HepG2 (cell line): ENCODE measurements around the gene RRBP1. TPM values are rescaled to one million over a fixed set of nuclear protein-coding genes. Genes with fewer than 3 reads are reported as not detected.

ENCODE experiments used
- ATF7-NPFF ChIP-seq: sonication (generic); formaldehyde crosslinking; IDR thresholded peaks from 2 replicates; pipeline ENCODE4 v1.8.1; 2023; ENCODE audit warnings: mild to moderate bottlenecking, low read depth, missing genetic modification reagents, moderate library complexity
- CBX1 ChIP-seq: IDR thresholded peaks from one replicate; pipeline ENCODE4 v1.6.1; 2016; ENCODE audit warnings: antibody characterized with exemption, low read depth
- EZH2 ChIP-seq: conservative IDR thresholded peaks from 2 replicates; pipeline ENCODE4 v1.6.1; 2012; ENCODE audit warnings: mild to moderate bottlenecking, low read depth, low read length, moderate library complexity
- HNRNPL ChIP-seq: fragments of 200-400 bp; formaldehyde crosslinking; IDR thresholded peaks from 2 replicates; pipeline ENCODE4 v1.6.1; 2017; ENCODE audit warnings: mild to moderate bottlenecking, low read depth, low read length
- PRMT3 ChIP-seq: sonication (generic); formaldehyde crosslinking; IDR thresholded peaks from 2 replicates; pipeline ENCODE4 v1.8.1; 2022; ENCODE audit warnings: low read depth, mild to moderate bottlenecking, moderate library complexity, missing genetic modification reagents, borderline replicate concordance
- SRSF4 ChIP-seq: fragments of 200-400 bp; formaldehyde crosslinking; IDR thresholded peaks from one replicate; pipeline ENCODE4 v1.6.1; 2018; ENCODE audit warnings: mild to moderate bottlenecking, low read depth, low read length, moderate library complexity; ENCODE audit not compliant: poor library complexity, severe bottlenecking
- ZBTB25 ChIP-seq: IDR thresholded peaks from 2 replicates; pipeline ENCODE4 v1.6.1; 2018; ENCODE audit warnings: missing genetic modification reagents
- ZNF18 ChIP-seq: sonication (generic); formaldehyde crosslinking; IDR thresholded peaks from 2 replicates; pipeline ENCODE4 v1.8.0; 2022; ENCODE audit warnings: mild to moderate bottlenecking, missing genetic modification reagents; ENCODE audit not compliant: insufficient replicate concordance
- ZNF331 ChIP-seq: sonication (generic); formaldehyde crosslinking; IDR thresholded peaks from 2 replicates; pipeline ENCODE4 v1.4.0; 2020; ENCODE audit warnings: missing genetic modification reagents
- ZNF567 ChIP-seq: sonication (generic); formaldehyde crosslinking; IDR thresholded peaks from 2 replicates; pipeline ENCODE4 v1.8.1; 2023; ENCODE audit warnings: mild to moderate bottlenecking, missing genetic modification reagents, borderline replicate concordance
- ZNF704 ChIP-seq: sonication (generic); formaldehyde crosslinking; IDR thresholded peaks from 2 replicates; pipeline ENCODE4 v1.8.1; 2023; ENCODE audit warnings: mild to moderate bottlenecking, inconsistent platforms, moderate library complexity, missing genetic modification reagents, borderline replicate concordance
- ZUFSP ChIP-seq: sonication (generic); formaldehyde crosslinking; IDR thresholded peaks from 2 replicates; pipeline ENCODE4 v1.9.0; 2021; ENCODE audit warnings: missing genetic modification reagents, mild to moderate bottlenecking, borderline replicate concordance
- polyA plus RNA-seq, 8 experiments: library from polyadenylated mRNA; depleted of rRNA in 3 of 8; stranded (reverse) in 7 of 8; unstranded in 1 of 8; fragments of >200 nt; fragmentation: Illumina TruSeq in 4 of 8; extraction: Trizol in 4 of 8; gene quantifications; 2 replicates each; pipeline versions ENCODE4 v1.2.1 to v1.2.3, GENCODE V29; 2011 to 2016; ENCODE audit warnings: low read depth in 4 of 8, missing spikeins in 1 of 8, mixed read lengths in 1 of 8; ENCODE audit not compliant: insufficient read depth in 1 of 8
- total RNA-seq, 5 experiments: library from RNA; depleted of rRNA; stranded (reverse); fragments of >200 nt; fragmentation: Illumina TruSeq; extraction: Trizol; gene quantifications; 2 replicates each; pipeline ENCODE4 v1.2.3, GENCODE V29; 2016; ENCODE audit warnings: low read depth in 1 of 5
- TF ChIP-seq, protein P1 (sequence below): sonication (generic); formaldehyde crosslinking; IDR thresholded peaks from 2 replicates; pipeline ENCODE4 v1.4.0; 2020; ENCODE audit warnings: missing genetic modification reagents, borderline replicate concordance
- TF ChIP-seq, protein P2 (sequence below): sonication (generic); formaldehyde crosslinking; IDR thresholded peaks from 2 replicates; pipeline ENCODE4 v1.8.1; 2023; ENCODE audit warnings: missing genetic modification reagents, inconsistent platforms, borderline replicate concordance
- TF ChIP-seq, protein P3 (sequence below): IDR thresholded peaks from 2 replicates; pipeline ENCODE4 v1.6.1; 2016; ENCODE audit warnings: low read depth, borderline replicate concordance
- TF ChIP-seq, protein P4 (sequence below): sonication (generic); formaldehyde crosslinking; IDR thresholded peaks from 2 replicates; pipeline ENCODE4 v1.5.0; 2020; ENCODE audit warnings: missing genetic modification reagents

Gene RRBP1
- total and polyA plus RNA-seq, 2 of the 13 experiments (the other 11 are each of a cell fraction or from before 2014, with no cell fraction given), result 150 to 222 TPM

- TF ChIP-seq, protein P1, sequence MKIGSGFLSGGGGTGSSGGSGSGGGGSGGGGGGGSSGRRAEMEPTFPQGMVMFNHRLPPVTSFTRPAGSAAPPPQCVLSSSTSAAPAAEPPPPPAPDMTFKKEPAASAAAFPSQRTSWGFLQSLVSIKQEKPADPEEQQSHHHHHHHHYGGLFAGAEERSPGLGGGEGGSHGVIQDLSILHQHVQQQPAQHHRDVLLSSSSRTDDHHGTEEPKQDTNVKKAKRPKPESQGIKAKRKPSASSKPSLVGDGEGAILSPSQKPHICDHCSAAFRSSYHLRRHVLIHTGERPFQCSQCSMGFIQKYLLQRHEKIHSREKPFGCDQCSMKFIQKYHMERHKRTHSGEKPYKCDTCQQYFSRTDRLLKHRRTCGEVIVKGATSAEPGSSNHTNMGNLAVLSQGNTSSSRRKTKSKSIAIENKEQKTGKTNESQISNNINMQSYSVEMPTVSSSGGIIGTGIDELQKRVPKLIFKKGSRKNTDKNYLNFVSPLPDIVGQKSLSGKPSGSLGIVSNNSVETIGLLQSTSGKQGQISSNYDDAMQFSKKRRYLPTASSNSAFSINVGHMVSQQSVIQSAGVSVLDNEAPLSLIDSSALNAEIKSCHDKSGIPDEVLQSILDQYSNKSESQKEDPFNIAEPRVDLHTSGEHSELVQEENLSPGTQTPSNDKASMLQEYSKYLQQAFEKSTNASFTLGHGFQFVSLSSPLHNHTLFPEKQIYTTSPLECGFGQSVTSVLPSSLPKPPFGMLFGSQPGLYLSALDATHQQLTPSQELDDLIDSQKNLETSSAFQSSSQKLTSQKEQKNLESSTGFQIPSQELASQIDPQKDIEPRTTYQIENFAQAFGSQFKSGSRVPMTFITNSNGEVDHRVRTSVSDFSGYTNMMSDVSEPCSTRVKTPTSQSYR (CRISPR knock-in tag), result no peak
- TF ChIP-seq SRSF4 (no peak), EZH2 (no peak), PRMT3 (CRISPR knock-in tag) (no peak), ZNF704 (CRISPR knock-in tag) (no peak), ZBTB25 (no peak), ZUFSP (CRISPR knock-in tag) (no peak), ZNF331 (no peak), ZNF18 (CRISPR knock-in tag) (no peak), ZNF567 (no peak), CBX1 (no peak), ATF7-NPFF (CRISPR knock-in tag) (no peak), HNRNPL (no peak)
- TF ChIP-seq, protein P2, sequence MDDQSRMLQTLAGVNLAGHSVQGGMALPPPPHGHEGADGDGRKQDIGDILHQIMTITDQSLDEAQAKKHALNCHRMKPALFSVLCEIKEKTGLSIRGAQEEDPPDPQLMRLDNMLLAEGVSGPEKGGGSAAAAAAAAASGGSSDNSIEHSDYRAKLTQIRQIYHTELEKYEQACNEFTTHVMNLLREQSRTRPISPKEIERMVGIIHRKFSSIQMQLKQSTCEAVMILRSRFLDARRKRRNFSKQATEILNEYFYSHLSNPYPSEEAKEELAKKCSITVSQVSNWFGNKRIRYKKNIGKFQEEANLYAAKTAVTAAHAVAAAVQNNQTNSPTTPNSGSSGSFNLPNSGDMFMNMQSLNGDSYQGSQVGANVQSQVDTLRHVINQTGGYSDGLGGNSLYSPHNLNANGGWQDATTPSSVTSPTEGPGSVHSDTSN (CRISPR knock-in tag), result no peak
- TF ChIP-seq, protein P3, sequence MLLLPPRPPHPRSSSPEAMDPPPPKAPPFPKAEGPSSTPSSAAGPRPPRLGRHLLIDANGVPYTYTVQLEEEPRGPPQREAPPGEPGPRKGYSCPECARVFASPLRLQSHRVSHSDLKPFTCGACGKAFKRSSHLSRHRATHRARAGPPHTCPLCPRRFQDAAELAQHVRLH, result no peak
- TF ChIP-seq, protein P4, sequence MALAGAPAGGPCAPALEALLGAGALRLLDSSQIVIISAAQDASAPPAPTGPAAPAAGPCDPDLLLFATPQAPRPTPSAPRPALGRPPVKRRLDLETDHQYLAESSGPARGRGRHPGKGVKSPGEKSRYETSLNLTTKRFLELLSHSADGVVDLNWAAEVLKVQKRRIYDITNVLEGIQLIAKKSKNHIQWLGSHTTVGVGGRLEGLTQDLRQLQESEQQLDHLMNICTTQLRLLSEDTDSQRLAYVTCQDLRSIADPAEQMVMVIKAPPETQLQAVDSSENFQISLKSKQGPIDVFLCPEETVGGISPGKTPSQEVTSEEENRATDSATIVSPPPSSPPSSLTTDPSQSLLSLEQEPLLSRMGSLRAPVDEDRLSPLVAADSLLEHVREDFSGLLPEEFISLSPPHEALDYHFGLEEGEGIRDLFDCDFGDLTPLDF (CRISPR knock-in tag), result no peak
These were observed 48.7 kb downstream of the RRBP1 start (continued) for GRCh38 chr20:17633221-17633849.
